Osteoblast (primary cell): ENCODE results near the gene PATE1. TPM values are rescaled to one million over a fixed set of nuclear protein-coding genes. Genes with fewer than 3 reads are reported as not detected.

Source experiments
- DNase-seq: peaks from one replicate; pipeline ENCODE4 v3.0.0; 2011; ENCODE audit warnings: low spot score, mixed read lengths; ENCODE audit not compliant: insufficient read length; ENCODE audit errors: missing footprints
- H2AFZ ChIP-seq: 2 replicates; pipeline ENCODE4 v1.6.0; 2011; ENCODE audit warnings: mild to moderate bottlenecking, low read length
- H3K27ac ChIP-seq: 2 replicates; pipeline ENCODE4 v1.5.1; 2011; ENCODE audit warnings: mild to moderate bottlenecking, low read depth, low read length, moderate library complexity
- H3K27me3 ChIP-seq: 2 replicates; pipeline ENCODE4 v1.6.0; 2012; ENCODE audit warnings: mild to moderate bottlenecking, control low read depth, inconsistent platforms, low read length, moderate library complexity; ENCODE audit not compliant: insufficient read depth
- H3K36me3 ChIP-seq: 2 replicates; pipeline ENCODE4 v1.5.1; 2011; ENCODE audit warnings: mild to moderate bottlenecking, low read length, control low read depth, moderate library complexity; ENCODE audit not compliant: insufficient read depth
- H3K4me1 ChIP-seq: 2 replicates; pipeline ENCODE4 v1.5.1; 2011; ENCODE audit warnings: mild to moderate bottlenecking, low read length, control low read depth, moderate library complexity; ENCODE audit not compliant: insufficient read depth
- H3K4me2 ChIP-seq: 2 replicates; pipeline ENCODE4 v1.6.0; 2011; ENCODE audit warnings: mild to moderate bottlenecking, low read length; ENCODE audit not compliant: insufficient read depth
- H3K4me3 ChIP-seq: fragments of 200-600 bp; sonication (generic); 3 replicates; pipeline ENCODE4 v1.5.1; 2012; ENCODE audit warnings: mild to moderate bottlenecking, low read length, inconsistent platforms; ENCODE audit not compliant: insufficient read depth
- H3K79me2 ChIP-seq: 2 replicates; pipeline ENCODE4 v1.6.0; 2012; ENCODE audit warnings: mild to moderate bottlenecking, low read length, control low read depth, inconsistent platforms; ENCODE audit not compliant: insufficient read depth
- H3K9me3 ChIP-seq: 2 replicates; pipeline ENCODE4 v1.5.1; 2011; ENCODE audit warnings: low read depth, low read length, control low read depth
- H4K20me1 ChIP-seq: 2 replicates; pipeline ENCODE4 v1.6.0; 2012; ENCODE audit warnings: mild to moderate bottlenecking, low read length, control low read depth; ENCODE audit not compliant: insufficient read depth
- total RNA-seq: library from RNA; depleted of rRNA; stranded (reverse); fragments of >200 nt; gene quantifications from 2 replicates; pipeline ENCODE4 v1.2.3, GENCODE V29; 2012
- TF ChIP-seq, protein P1 (sequence below): IDR thresholded peaks from 2 replicates; pipeline ENCODE4 v1.5.1; 2011; ENCODE audit warnings: mild to moderate bottlenecking, low read depth, low read length, moderate library complexity; ENCODE audit errors: extremely low read depth

Gene PATE1
- total RNA-seq, 1 donor = not detected

DNA sequence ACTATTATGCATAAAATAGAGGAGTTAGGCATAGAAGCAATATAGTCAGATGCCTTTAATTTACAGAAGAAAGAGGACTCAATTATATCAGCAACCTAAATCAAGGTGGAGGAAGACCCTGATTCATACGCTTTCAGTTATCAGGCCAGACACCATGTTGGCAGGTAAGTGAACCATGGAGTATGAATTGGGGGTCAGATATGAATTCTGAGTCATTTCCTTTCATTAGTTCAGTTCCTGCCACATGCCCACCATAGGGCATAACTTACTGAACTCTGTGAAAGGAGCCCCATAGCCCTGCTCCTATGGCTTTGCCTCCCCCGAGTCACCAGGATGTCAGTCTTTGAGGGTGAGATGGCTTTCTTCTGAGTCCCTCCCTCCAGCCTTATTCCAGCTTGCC is 17.4 kb downstream of the PATE1 start:
- H3K79me2 ChIP-seq = no peaks in the 10 kb centered on the region
- no peaks in the 10 kb centered on the region for H3K9me3 ChIP-seq
- H3K4me1 ChIP-seq = no peaks in the 10 kb centered on the region
- H4K20me1 ChIP-seq = no peaks in the 10 kb centered on the region
- no peak overlapping the region for H2AFZ ChIP-seq
- H3K27me3 ChIP-seq = no peaks in the 10 kb centered on the region
- no peak overlapping the region for H3K27ac ChIP-seq
- H3K4me2 ChIP-seq = no peak overlapping the region
- no peak for DNase-seq
- no peaks in the 10 kb centered on the region for H3K36me3 ChIP-seq
- H3K4me3 ChIP-seq = no peak overlapping the region
- TF ChIP-seq, protein P1, sequence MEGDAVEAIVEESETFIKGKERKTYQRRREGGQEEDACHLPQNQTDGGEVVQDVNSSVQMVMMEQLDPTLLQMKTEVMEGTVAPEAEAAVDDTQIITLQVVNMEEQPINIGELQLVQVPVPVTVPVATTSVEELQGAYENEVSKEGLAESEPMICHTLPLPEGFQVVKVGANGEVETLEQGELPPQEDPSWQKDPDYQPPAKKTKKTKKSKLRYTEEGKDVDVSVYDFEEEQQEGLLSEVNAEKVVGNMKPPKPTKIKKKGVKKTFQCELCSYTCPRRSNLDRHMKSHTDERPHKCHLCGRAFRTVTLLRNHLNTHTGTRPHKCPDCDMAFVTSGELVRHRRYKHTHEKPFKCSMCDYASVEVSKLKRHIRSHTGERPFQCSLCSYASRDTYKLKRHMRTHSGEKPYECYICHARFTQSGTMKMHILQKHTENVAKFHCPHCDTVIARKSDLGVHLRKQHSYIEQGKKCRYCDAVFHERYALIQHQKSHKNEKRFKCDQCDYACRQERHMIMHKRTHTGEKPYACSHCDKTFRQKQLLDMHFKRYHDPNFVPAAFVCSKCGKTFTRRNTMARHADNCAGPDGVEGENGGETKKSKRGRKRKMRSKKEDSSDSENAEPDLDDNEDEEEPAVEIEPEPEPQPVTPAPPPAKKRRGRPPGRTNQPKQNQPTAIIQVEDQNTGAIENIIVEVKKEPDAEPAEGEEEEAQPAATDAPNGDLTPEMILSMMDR = no peak

DNA sequence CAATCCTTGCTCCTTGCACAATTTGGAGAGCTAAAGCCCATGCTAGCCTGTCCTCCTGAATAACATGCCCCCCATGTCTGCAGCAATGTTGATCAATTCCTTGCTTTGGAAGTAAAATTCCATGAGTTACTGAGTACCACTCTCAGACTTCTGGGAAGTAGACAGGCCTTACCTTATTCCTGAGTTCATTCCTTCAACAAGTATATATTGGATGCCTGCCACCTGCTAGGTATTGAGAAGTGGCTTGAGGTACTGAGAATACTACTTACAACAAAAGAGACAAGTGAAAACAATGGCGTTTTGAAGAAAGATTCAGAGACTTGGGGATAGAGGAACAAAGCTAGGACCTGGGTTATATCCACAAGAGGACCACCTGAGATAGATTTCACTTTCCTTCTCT is 20.2 kb downstream of the PATE1 start:
- Histone ChIP-seq H2AFZ (no peak overlapping the region), H3K27ac (no peak overlapping the region), H3K9me3 (no peaks in the 10 kb centered on the region), H3K4me2 (no peak overlapping the region), H3K4me1 (no peaks in the 10 kb centered on the region), H3K27me3 (no peaks in the 10 kb centered on the region), H3K36me3 (no peaks in the 10 kb centered on the region), H4K20me1 (no peaks in the 10 kb centered on the region), H3K79me2 (no peaks in the 10 kb centered on the region), H3K4me3 (no peak overlapping the region)
- TF ChIP-seq, protein P1 = no peak
- DNase-seq = no peak

DNA sequence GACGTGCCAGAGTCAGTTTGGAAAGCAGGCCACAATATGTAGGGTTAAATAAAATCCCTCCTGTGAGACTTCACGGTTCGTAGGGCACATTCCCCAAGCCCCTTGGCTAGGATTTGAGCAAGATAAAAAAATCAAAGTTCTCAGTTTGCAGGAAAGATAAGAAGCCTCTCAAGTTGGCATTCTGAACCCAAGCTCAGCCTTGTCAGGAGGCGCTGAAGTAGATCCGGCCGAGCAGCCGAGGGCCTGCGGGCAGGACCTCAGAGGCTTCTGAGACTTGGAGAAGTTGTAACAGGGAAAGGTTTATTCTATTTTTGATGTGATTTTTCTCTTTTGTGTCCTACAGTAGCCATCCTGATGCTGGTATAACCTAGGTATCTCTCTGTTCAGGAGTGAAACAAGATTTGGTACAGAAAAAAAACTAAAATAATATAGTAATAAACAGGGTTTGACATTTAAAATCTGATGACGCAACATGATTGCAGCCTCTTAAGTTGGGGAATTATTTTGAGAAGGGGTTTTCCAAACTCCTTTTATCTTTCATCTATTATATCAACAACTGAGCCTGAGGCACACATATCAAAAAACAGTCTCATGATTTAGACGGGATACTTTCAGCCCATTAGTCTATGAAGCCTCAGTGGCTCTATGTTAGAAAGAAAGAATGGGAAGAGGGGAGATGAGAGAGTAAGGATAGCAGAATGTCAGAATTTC is 22.4 kb downstream of the PATE1 start:
- DNase-seq = no peak
- Histone ChIP-seq H3K9me3 (no peaks in the 10 kb centered on the region), H2AFZ (no peak overlapping the region), H3K36me3 (no peaks in the 10 kb centered on the region), H3K79me2 (no peaks in the 10 kb centered on the region), H3K4me3 (no peak overlapping the region), H3K4me2 (no peak overlapping the region), H3K4me1 (peaks cover 7% of the 10 kb centered on the region), H4K20me1 (no peaks in the 10 kb centered on the region), H3K27me3 (no peaks in the 10 kb centered on the region), H3K27ac (no peak overlapping the region)
- TF ChIP-seq, protein P1 = no peak

DNA sequence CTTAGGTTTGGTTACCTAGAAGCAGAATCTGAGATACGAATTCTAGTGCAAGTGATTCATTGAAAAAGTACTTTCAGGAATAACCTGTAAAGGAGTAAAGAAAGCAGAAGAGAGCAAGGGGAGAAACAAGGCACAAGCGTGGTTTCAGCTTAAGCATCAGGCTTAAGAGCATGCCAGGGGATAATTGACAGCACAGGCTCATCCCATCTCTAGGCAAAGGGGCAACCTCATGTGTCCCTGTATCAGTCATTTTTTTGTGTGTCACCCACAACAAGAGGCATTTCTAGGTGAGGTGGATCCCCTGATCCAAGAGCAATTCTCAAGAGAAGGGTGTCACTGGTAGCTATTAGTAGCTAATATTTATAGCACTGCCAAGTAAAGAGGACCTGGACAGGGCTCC is 24.5 kb downstream of the PATE1 start:
- no peaks in the 10 kb centered on the region for H3K79me2 ChIP-seq

More for the DNA sequence above, 24.5 kb downstream of the PATE1 start:
- DNase-seq = no peak
- H2AFZ ChIP-seq = no peak overlapping the region
- H3K4me3 ChIP-seq = no peak overlapping the region
- TF ChIP-seq, protein P1 = no peak
- H3K36me3 ChIP-seq = no peaks in the 10 kb centered on the region
- H3K27ac ChIP-seq = no peak overlapping the region
- H3K4me1 ChIP-seq = peaks cover 7% of the 10 kb centered on the region
- no peaks in the 10 kb centered on the region for H3K27me3 ChIP-seq
- no peaks in the 10 kb centered on the region for H4K20me1 ChIP-seq
- no peak overlapping the region for H3K4me2 ChIP-seq
- no peaks in the 10 kb centered on the region for H3K9me3 ChIP-seq
